Superior temporal gyrus (tissue), 1 donor: Measurements from ENCODE around the gene RGS6.
"Not testable (repeated sequence)": the region's sequence is repeated elsewhere in the genome, so short reads cannot be mapped to it uniquely, and the experiment has no call there.

Source experiments
- DNase-seq: peaks from one replicate; pipeline ENCODE4 v3.0.0-alpha.2; 2016; ENCODE audit errors: extremely low spot score

The RGS6 gene

GRCh38 chr14:72451054-72451972 is 519.1 kb downstream of the RGS6 start:
- DNase-seq = peak; percentile 23

DNA sequence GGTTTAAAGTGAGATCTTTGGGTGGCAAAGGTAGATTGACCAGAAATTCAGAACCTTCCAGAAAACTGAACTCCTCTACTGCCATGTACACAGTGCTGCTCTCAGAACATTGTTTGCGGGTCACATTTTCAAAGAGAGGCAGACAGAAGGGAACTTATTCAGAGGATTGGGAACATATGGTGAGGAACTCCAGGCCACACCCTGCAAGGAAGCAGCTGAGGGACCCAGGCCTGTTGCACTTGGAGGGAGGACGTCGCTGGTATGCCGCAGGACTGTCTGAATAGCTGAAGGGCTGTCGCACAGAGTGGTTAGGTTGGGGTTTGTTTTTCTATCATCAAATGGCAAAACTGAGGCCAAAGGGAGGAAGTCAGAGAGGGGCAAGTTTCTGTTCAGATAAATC is 520.5 kb downstream of the RGS6 start:
- DNase-seq = no peak

- DNase-seq = no peak
These were observed 522.3 kb downstream of the RGS6 start for GRCh38 chr14:72454388-72455160.

DNA sequence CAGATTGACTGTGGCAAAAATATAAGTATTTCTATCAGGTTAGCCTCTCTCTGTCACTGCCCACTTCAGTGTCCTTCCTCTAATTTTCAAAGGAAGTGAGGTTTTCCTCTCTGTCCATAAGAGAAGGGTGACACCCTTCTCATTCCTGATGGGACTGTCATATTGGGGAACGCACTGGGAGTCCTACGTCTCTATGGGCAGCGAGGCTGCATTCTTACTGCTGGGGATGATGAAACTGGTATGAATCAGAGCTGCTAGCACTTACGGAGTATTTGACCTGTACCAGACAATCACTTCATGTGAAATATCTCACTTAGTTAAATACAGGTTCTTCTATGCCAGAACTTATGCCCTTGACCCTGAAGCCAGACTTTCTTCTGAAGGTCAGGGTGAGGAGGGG is 525.4 kb downstream of the RGS6 start:
- no peak for DNase-seq

DNA sequence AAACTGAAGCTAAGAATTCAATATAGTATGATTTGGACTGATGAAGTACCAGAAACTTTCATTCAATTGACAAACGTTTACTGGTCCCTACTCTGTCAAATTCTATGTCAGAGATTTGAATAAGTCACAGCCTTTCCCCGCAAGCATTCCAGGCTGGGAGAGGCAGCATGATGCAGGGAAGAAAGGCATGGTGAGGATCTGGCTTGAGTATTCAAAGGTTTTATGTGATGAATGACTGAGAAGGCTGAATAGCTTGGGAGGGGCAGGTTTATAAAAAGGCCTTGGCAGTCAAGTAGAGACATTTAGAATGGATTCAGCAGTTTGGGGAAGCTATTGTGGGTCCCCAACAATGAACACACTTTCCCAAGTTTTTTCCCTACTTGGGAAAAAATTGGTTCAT is 529.8 kb downstream of the RGS6 start:
- no peak for DNase-seq

- no peak for DNase-seq
These were observed 531.1 kb downstream of the RGS6 start for GRCh38 chr14:72463291-72463866.

- no peak for DNase-seq
These were observed 532.0 kb downstream of the RGS6 start for GRCh38 chr14:72464226-72464625.

- no peak for DNase-seq
These were observed 534.1 kb downstream of the RGS6 start for GRCh38 chr14:72466325-72466724.

DNA sequence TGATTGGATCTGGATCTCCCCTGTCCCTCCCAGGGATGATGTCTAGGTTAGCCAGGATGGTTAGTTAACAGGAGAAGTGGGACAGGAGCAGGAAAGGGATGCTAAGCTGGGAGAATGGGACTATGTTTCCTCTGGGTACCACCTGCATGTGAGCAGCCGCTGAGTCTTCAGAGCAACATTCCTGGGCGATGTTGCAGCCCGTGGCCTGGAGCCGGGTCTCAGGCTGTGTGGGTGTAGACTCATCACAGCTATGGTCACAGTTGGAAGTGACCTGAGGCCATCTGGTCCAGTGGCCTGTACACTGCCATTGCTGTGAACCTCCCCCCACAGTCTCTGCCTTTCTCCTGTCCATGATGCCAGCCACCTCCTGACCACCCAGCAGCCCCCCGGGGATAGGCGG is 539.1 kb downstream of the RGS6 start:
- no peak for DNase-seq

DNA sequence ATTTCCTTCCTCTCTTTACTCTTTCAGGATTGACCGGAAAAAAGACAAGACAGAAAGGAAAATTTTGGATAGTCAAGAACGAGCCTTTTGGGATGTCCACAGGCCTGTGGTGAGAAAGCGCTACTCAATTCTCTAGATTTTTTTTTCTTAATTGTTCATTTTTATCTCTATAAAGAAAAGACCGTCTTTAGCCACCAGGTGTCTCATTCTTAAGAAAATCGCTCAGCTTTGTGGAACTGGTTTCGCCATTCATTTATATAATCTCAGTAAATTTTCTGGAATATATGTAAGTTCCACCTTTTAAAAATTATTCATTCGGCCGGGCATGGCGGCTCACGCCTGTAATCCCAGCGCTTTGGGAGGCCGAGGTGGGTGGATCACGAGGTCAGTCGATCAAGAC is 540.6 kb downstream of the RGS6 start:
- no peak for DNase-seq

- no peak for DNase-seq
These were observed 544.6 kb downstream of the RGS6 start for GRCh38 chr14:72476657-72477499.

DNA sequence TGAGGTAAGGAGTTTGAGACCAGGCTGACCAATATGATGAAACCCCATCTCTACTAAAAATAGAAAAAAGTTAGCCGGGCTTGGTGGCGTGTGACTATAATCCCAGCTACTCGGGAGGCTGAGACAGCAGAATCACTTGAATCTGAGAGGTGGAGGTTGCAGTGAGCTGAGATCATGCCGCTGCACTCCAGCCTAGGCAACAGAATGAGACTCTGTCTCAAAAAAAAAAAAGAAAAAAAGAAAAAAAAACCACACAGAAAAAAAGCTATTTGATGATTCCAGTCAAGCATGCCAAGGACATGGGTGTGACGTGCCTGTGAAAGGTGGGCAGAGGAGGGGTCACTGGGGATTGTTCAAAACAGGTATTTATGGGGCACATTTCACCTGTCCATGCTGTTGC is 545.3 kb downstream of the RGS6 start:
- not testable (repeated sequence) for DNase-seq

GRCh38 chr14:72478471-72478893 is 546.3 kb downstream of the RGS6 start:
- no peak for DNase-seq

- no peak for DNase-seq
These were observed 547.3 kb downstream of the RGS6 start for GRCh38 chr14:72479461-72479931.

- DNase-seq = no peak
These were observed 548.4 kb downstream of the RGS6 start for GRCh38 chr14:72480464-72481243.

DNA sequence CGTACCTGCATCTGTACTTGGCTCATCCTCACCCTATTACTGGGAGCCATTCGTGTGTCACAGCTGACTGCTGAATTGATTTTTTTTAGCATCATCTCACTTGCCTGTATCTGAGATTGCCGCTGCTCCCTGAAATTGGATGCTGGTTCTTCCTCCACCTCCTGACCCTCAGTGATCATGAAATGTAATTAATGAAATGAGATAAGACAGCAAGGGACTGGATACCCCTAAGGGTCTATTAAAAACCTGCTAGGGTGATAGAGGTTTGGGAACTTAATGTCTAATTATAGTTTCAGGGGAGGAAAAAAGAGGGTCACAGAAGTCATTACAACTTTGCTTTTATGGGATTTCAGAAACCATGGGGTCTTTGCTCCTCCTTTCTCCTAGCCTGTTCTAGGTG is 551.1 kb downstream of the RGS6 start:
- DNase-seq = no peak

- no peak for DNase-seq
These were observed 553.5 kb downstream of the RGS6 start for GRCh38 chr14:72485695-72486094.

- no peak for DNase-seq
These were observed 556.3 kb downstream of the RGS6 start for GRCh38 chr14:72488514-72488913.

DNA sequence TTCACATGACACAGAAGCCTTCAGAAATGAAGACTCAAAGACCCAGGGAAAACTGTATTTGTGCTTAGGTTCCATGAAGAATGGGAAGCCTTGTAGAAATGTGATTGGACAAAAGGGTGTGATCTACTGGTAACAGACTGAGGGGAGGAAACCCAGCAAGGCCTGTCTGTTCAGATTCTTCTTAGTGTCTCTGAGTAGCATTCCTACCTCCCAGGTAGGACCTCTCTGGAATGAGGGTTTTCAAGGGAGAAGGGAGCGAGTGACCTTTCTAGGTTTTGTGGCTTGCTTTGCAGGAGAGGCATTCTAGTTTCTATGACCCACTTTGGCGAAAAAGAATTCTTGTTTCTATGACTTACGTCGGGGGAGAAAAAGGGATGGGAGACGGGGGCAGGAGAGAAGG is 560.0 kb downstream of the RGS6 start:
- DNase-seq = no peak

GRCh38 chr14:72495668-72496067 is 563.4 kb downstream of the RGS6 start:
- DNase-seq = no peak

DNA sequence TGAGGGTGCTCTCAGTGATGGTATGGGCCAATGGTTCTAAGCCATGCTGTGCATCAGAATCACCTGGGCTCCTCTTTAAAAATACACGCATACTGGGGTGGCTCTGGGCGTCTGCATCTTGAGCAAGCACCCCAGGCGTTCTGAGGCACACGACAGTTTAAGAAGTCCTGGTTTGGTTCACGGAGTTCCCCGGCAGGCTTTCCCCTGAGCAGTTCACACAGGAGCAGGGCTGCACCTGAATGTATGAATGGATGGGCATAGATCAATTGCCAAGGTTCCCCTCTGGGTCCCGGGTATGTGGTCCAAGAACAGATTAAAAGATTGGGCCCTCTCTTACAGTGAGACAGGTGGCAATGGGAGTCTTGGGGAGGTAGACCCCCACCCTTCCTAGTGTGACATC is 566.4 kb downstream of the RGS6 start:
- DNase-seq = no peak
